Heart right ventricle (tissue), 16 donors: ENCODE measurements around the gene TRABD. TPM values are rescaled to one million over a fixed set of nuclear protein-coding genes. Genes with fewer than 3 reads are reported as not detected.
A peak's percentile ranks its signal among the peaks of the same experiment; 100 is the strongest.

Source experiments
- ATAC-seq, 8 donors: fragments of 200-7000 bp; cut with Tn5 transposase; one replicate each; pipeline ENCODE4 v1.9.1; 2020; ENCODE audit warnings: mild to moderate bottlenecking in 8 of 8, moderate library complexity in 8 of 8, moderate number of reproducible peaks in 1 of 8
- DNase-seq, 2 donors: peaks; one replicate each; pipeline ENCODE4 v3.0.0-alpha.2; 2020
- H3K27ac ChIP-seq, 10 donors: fragments of 200-600 bp; sonication (generic) in 2 of 10; one replicate each; pipeline versions ENCODE4 v1.5.0 to v1.8.0; 2020 to 2022; ENCODE audit warnings: mild to moderate bottlenecking in 3 of 10
- H3K27me3 ChIP-seq, 7 donors: fragments of 200-600 bp; one replicate each; pipeline ENCODE4 v1.8.0; 2021 to 2022; ENCODE audit warnings: mild to moderate bottlenecking in 2 of 7
- H3K36me3 ChIP-seq, 9 donors: fragments of 200-600 bp; sonication (generic) in 1 of 9; one replicate each; pipeline versions ENCODE4 v1.5.0 to v1.8.0; 2020 to 2022; ENCODE audit warnings: mild to moderate bottlenecking in 2 of 9
- H3K4me1 ChIP-seq, 9 donors: fragments of 200-600 bp; sonication (generic) in 1 of 9; one replicate each; pipeline versions ENCODE4 v1.5.0 to v1.8.0; 2020 to 2022; ENCODE audit warnings: mild to moderate bottlenecking in 4 of 9
- H3K4me3 ChIP-seq, 10 donors: fragments of 200-600 bp; sonication (generic) in 2 of 10; one replicate each; pipeline versions ENCODE4 v1.5.0 to v1.8.0; 2020 to 2022; ENCODE audit warnings: mild to moderate bottlenecking in 7 of 10, moderate library complexity in 2 of 10
- H3K9me3 ChIP-seq, 11 donors: fragments of 200-600 bp in 10 of 11; sonication (generic) in 2 of 11; one replicate each; pipeline versions ENCODE4 v1.5.0 to v1.8.0; 2013 to 2022; ENCODE audit warnings: mild to moderate bottlenecking in 2 of 11, control low read depth in 1 of 11, moderate library complexity in 1 of 11
- CTCF ChIP-seq, 9 donors: fragments of 200-600 bp; sonication (generic) in 2 of 9; IDR thresholded peaks; one replicate each; pipeline versions ENCODE4 v1.5.0 to v1.8.0; 2021 to 2022; ENCODE audit warnings: antibody characterized with exemption in 9 of 9, mild to moderate bottlenecking in 5 of 9, moderate library complexity in 1 of 9
- WGBS, 2 donors: extraction: QIAGEN DNeasy Blood & Tissue Kit; methylation state at CpG; one replicate each; pipeline ENCODE4 v1.1.7; 2013; ENCODE audit warnings: inconsistent platforms in 1 of 2; 5-methylcytosine and 5-hydroxymethylcytosine counted together
- intact Hi-C, 10 donors: fragments of 100-400 bp; cut with DNase I; formaldehyde crosslinking; loops; one replicate each; pipeline versions ENCODE4 v1.11.1 to v1.14.2; 2022
- polyA plus RNA-seq, 2 donors: library from polyadenylated mRNA; stranded (reverse); fragments of 200-250 nt; gene quantifications; one replicate each; pipeline ENCODE4 v1.2.3, GENCODE V29; 2013
- total RNA-seq, 10 donors: library from RNA; stranded (reverse); fragmentation: NEBNext Ultra II Directional in 3 of 10; extraction: Animal tissue kit (Norgen Biotek cat#: 25700) in 3 of 10; gene quantifications; one replicate each; pipeline versions ENCODE4 v1.2.1 to v1.2.4, GENCODE V29; 2021 to 2023
- donor health status: Arrhythmogenic right ventricular cardiomyopathy.
- donor health status: ischemic (EF 13 %, LVEDD 7.1; RV severe dilation, severe dysfunction).
- donor health status: healthy with polysubstance abuse.
- donor health status: DM: no; HTN: yes; CAD: no.
- donor health status: DM: no; HTN: no; CAD: no.
- donor health status: ischemic (EF 25% LVEDD 6.9; RV normal size, moderate dysfunction).
- donor health status: ischemic (EF 25% LVEDD 5.7; RV mildly dilated, moderate dysfunction).
- donor health status: healthy.
- donor health status: DM: yes; HTN: yes; CAD: no.
- donor health status: Ischemic cardiomyopathy.
- donor health status: ischemic (EF 35%, LVEDD 5.7; RV mildly dilated, moderate dysfunction).
- donor health status: nonischemic (EF 11% LVEDD 7.7; RV severe dilation, severe dysfunction).
- donor health status: DM: yes; HTN: yes; CAD: no.
- donor health status: PGD.
- donor health status: ischemic (EF 29% LVEDD 5.4; RV normal size, mild dysfunction).
- donor health status: nonischemic (EF 23%, LVEDD 6.1; RV moderate dilation, normal function).

Gene TRABD
- total and polyA plus RNA-seq, 12 donors: 13.6 to 40.8 (median 19.0) TPM

GRCh38 chr22:50246242-50247175 is 60.8 kb downstream of the TRABD start:
- Histone ChIP-seq H3K27ac (no peak overlapping the region), H3K4me1 (peaks cover 42 to 72% (median 60%) of the 10 kb centered on the region in 9 donors), H3K27me3 (no peaks in the 10 kb centered on the region), H3K4me3 (peak overlapping the region in 3 of 10 donors; percentile 68 to 100 (median 77)), H3K9me3 (no peaks in the 10 kb centered on the region), H3K36me3 (peaks cover 0 to 31% (median 0%) of the 10 kb centered on the region in 9 donors)
- ATAC-seq: no peak
- WGBS, 2 donors: 82 to 90% methylated on average over 20 of the region's 20 CpGs
- TF ChIP-seq CTCF (IDR thresholded peaks at IDR 0.05): no peak
- DNase-seq: no peak
- intact Hi-C loops: loop anchor here in 5 of 10 donors (10.0 kb wide), 2 partner anchors 258 to 278 kb away; partner anchors contain the start of genes LMF2 (in 4 of the 5), NCAPH2 (in 4 of the 5) and SCO2 (in 1 of the 5)

- no peak for ATAC-seq
- Histone ChIP-seq H3K4me3 (no peak overlapping the region), H3K4me1 (peaks cover 30 to 68% (median 55%) of the 10 kb centered on the region in 9 donors), H3K36me3 (peaks cover 0 to 31% (median 0%) of the 10 kb centered on the region in 9 donors), H3K27ac (no peak overlapping the region), H3K27me3 (no peaks in the 10 kb centered on the region), H3K9me3 (no peaks in the 10 kb centered on the region)
- 46 to 47% methylated on average over 16 of the region's 16 CpGs for WGBS, 2 donors
- no peak for DNase-seq
- intact Hi-C loops: loop anchor here in 5 of 10 donors (10.0 kb wide), 2 partner anchors 257 to 277 kb away; partner anchors contain the start of genes LMF2 (in 4 of the 5), NCAPH2 (in 4 of the 5) and SCO2 (in 1 of the 5)
- no peak for TF ChIP-seq CTCF (IDR thresholded peaks at IDR 0.05)
Measured at GRCh38 chr22:50247748-50248147, 62.0 kb downstream of the TRABD start.

GRCh38 chr22:50248196-50249081 is 62.7 kb downstream of the TRABD start:
- 90 to 91% methylated on average over 29 of the region's 29 CpGs for WGBS, 2 donors
- H3K9me3 ChIP-seq: no peaks in the 10 kb centered on the region
- H3K36me3 ChIP-seq: peaks cover 0 to 31% (median 0%) of the 10 kb centered on the region in 9 donors
- no peak for ATAC-seq
- no peak for TF ChIP-seq CTCF (IDR thresholded peaks at IDR 0.05)
- no peaks in the 10 kb centered on the region for H3K27me3 ChIP-seq
- intact Hi-C loops: loop anchor here in 5 of 10 donors (10.0 kb wide), 2 partner anchors 256 to 276 kb away; partner anchors contain the start of genes LMF2 (in 4 of the 5), NCAPH2 (in 4 of the 5) and SCO2 (in 1 of the 5)
- peaks cover 23 to 61% (median 48%) of the 10 kb centered on the region in 9 donors for H3K4me1 ChIP-seq
- H3K4me3 ChIP-seq: no peak overlapping the region
- no peak overlapping the region for H3K27ac ChIP-seq
- DNase-seq: no peak

Other genes with a start within 250 kb of the TRABD start
- 10 to 100 TPM; 27.4 to 81.6 (median 41.6) TPM for gene PIM3, start 225.1 kb upstream of the TRABD start, total RNA-seq
- gene PIM3, start 225.1 kb upstream of the TRABD start, polyA plus RNA-seq: 10 to 100 TPM; 43.9 to 62.0 TPM
- under 1 TPM in 1 of 10 donors, not detected in 9; 0.11 TPM for gene IL17REL, start 173.1 kb upstream of the TRABD start, total RNA-seq
- not detected for gene IL17REL, start 173.1 kb upstream of the TRABD start, polyA plus RNA-seq
- gene TTLL8, start 127.6 kb upstream of the TRABD start, total RNA-seq: not detected
- gene TTLL8, start 127.6 kb upstream of the TRABD start, polyA plus RNA-seq: not detected
- gene MLC1, start 100.5 kb upstream of the TRABD start, total RNA-seq: 1 to 10 TPM in 1 of 10 donors, under 1 TPM in 5, not detected in 4; 0.11 to 1.6 (median 0.37) TPM
- under 1 TPM; 0.03 to 0.07 TPM for gene MLC1, start 100.5 kb upstream of the TRABD start, polyA plus RNA-seq
- under 1 TPM in 2 of 10 donors, not detected in 8; 0.16 to 0.42 TPM for gene MOV10L1, start 95.9 kb upstream of the TRABD start, total RNA-seq
- under 1 TPM; 0.16 to 0.37 TPM for gene MOV10L1, start 95.9 kb upstream of the TRABD start, polyA plus RNA-seq
- gene PANX2, start 15.2 kb upstream of the TRABD start, total RNA-seq: under 1 TPM in 7 of 10 donors, not detected in 3; 0.15 to 0.61 (median 0.22) TPM
- under 1 TPM; 0.07 to 0.09 TPM for gene PANX2, start 15.2 kb upstream of the TRABD start, polyA plus RNA-seq
- 10 to 100 TPM in 9 of 10 donors, 1 to 10 TPM in 1; 9.6 to 24.6 (median 11.9) TPM for gene SELENOO, start 15.1 kb downstream of the TRABD start, total RNA-seq
- gene SELENOO, start 15.1 kb downstream of the TRABD start, polyA plus RNA-seq: 10 to 100 TPM; 22.6 to 29.8 TPM
- 10 to 100 TPM; 15.5 to 23.3 (median 18.5) TPM for gene TUBGCP6, start 59.1 kb downstream of the TRABD start, total RNA-seq
- gene TUBGCP6, start 59.1 kb downstream of the TRABD start, polyA plus RNA-seq: 10 to 100 TPM; 14.2 to 40.7 TPM
- 10 to 100 TPM in 6 of 10 donors, 1 to 10 TPM in 4; 7.1 to 16.7 (median 10.3) TPM for gene HDAC10, start 65.4 kb downstream of the TRABD start, total RNA-seq
- gene HDAC10, start 65.4 kb downstream of the TRABD start, polyA plus RNA-seq: 10 to 100 TPM in 1 of 2 donors, 1 to 10 TPM in 1; 7.9 to 20.3 TPM
- gene MAPK12, start 75.8 kb downstream of the TRABD start, total RNA-seq: 10 to 100 TPM; 10.6 to 21.9 (median 16.1) TPM
- 10 to 100 TPM; 14.8 to 23.0 TPM for gene MAPK12, start 75.8 kb downstream of the TRABD start, polyA plus RNA-seq
- gene MAPK11, start 84.5 kb downstream of the TRABD start, total RNA-seq: 10 to 100 TPM in 2 of 10 donors, 1 to 10 TPM in 8; 4.3 to 11.3 (median 7.1) TPM
- gene MAPK11, start 84.5 kb downstream of the TRABD start, polyA plus RNA-seq: 10 to 100 TPM; 11.6 to 18.0 TPM
- gene PLXNB2, start 121.7 kb downstream of the TRABD start, total RNA-seq: 100 to 1,000 TPM in 1 of 10 donors, 10 to 100 TPM in 9; 43.0 to 101 (median 57.8) TPM
- gene PLXNB2, start 121.7 kb downstream of the TRABD start, polyA plus RNA-seq: 10 to 100 TPM; 33.5 to 71.0 TPM
- 1 to 10 TPM; 1.1 to 3.6 (median 2.0) TPM for gene DENND6B, start 141.1 kb downstream of the TRABD start, total RNA-seq
- 1 to 10 TPM; 1.7 to 3.1 TPM for gene DENND6B, start 141.1 kb downstream of the TRABD start, polyA plus RNA-seq
- 10 to 100 TPM; 34.7 to 51.5 (median 36.8) TPM for gene PPP6R2, start 157.4 kb downstream of the TRABD start, total RNA-seq
- 10 to 100 TPM; 38.6 to 38.8 TPM for gene PPP6R2, start 157.4 kb downstream of the TRABD start, polyA plus RNA-seq